ENCODE measurements around the gene AGAP1. TPM values are rescaled to one million over a fixed set of nuclear protein-coding genes. Genes with fewer than 3 reads are reported as not detected.

The AGAP1 gene
- total and polyA plus RNA-seq, 4 donors = 2.0 to 8.5 (median 5.4) TPM

DNA sequence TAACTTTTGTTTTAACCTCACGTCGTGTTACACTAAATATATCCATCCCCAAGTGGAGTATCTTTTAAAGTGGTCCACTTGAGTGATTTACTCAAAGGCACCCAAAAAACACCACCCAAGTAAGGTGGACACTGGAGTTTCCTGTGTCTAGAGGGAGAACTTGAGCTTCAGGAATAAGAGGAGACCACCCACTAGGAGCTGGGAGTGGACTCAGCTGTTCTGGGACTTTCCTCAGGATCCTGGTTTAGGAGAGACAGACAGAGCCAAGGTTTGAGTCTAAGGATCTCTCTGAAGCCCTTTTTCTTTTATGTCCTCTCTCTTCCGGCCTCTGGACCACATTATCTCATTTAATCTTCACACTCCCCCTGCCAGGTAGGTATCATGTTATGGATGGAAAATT, 523.6 kb downstream of the AGAP1 start:
- H3K4me1 ChIP-seq (ENCODE audit: control insufficient read depth in 4 of 4, insufficient read depth in 4 of 4, low read length in 3 of 4) = no peaks in the 10 kb centered on the region
- no peaks in the 10 kb centered on the region for H3K27me3 ChIP-seq (ENCODE audit: control insufficient read depth in 4 of 4, insufficient read depth in 4 of 4, low read length in 3 of 4)
- H3K9ac ChIP-seq (ENCODE audit: low read depth in 1 of 2, low read length in 2 of 2) = no peak overlapping the region
- H3K36me3 ChIP-seq (ENCODE audit: control insufficient read depth in 4 of 4, insufficient read depth in 3 of 4, low read depth in 1 of 4, low read length in 3 of 4) = peaks cover 0 to 2% (median 0%) of the 10 kb centered on the region in 4 donors
- H3K4me3 ChIP-seq (ENCODE audit: low read depth in 1 of 3, low read length in 3 of 3) = no peak overlapping the region
- no peaks in the 10 kb centered on the region for H3K9me3 ChIP-seq (ENCODE audit: control insufficient read depth in 4 of 4, low read length in 3 of 4)
- 93% methylated on average over 3 of the region's 3 CpGs for WGBS
- DNase-seq (ENCODE audit: low spot score) = no peak
- no peak overlapping the region for H3K27ac ChIP-seq (ENCODE audit: low read depth in 1 of 2, low read length in 2 of 2)
- TF ChIP-seq FOXA2 (IDR thresholded peaks at IDR 0.05) = no peak
- no peak for TF ChIP-seq FOXA1 (IDR thresholded peaks at IDR 0.05)
- no peak for TF ChIP-seq TAF1 (conservative IDR thresholded peaks at IDR 0.05)
- no peak for TF ChIP-seq MAX (IDR thresholded peaks at IDR 0.05)
- TF ChIP-seq GABPA (IDR thresholded peaks at IDR 0.05 in 1 of 2, conservative IDR thresholded peaks at IDR 0.05 in 1 of 2) = no peak
- no peak for TF ChIP-seq HNF4A (conservative IDR thresholded peaks at IDR 0.05)
- TF ChIP-seq JUND (IDR thresholded peaks at IDR 0.05) = no peak
- no peak for TF ChIP-seq RAD21 (IDR thresholded peaks at IDR 0.05)

DNA sequence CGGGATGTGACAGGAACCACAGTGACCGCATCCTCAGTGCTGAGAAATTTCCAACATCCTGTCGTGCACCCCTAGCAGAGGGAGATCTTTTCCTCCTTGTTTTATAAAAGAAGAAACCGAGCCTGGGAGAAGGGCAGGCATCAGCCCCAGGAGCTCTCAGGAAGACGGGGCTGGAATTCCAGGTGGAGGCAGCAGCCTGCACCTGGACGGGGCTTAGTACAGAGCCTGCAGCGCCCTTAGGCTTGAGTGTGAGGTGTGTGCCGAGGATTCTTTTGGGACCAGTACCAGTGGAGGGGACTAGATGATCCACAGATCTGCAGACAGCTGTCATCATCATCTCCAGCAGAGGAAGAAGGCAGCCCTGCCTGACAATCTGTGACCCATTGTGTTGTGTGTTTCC, 525.6 kb downstream of the AGAP1 start:
- no peaks in the 10 kb centered on the region for H3K27me3 ChIP-seq (ENCODE audit: control insufficient read depth in 4 of 4, insufficient read depth in 4 of 4, low read length in 3 of 4)
- H3K4me1 ChIP-seq (ENCODE audit: control insufficient read depth in 4 of 4, insufficient read depth in 4 of 4, low read length in 3 of 4) = no peaks in the 10 kb centered on the region
- TF ChIP-seq HNF4A (conservative IDR thresholded peaks at IDR 0.05) (no peak), TAF1 (conservative IDR thresholded peaks at IDR 0.05) (no peak), FOXA1 (IDR thresholded peaks at IDR 0.05) (no peak), GABPA (IDR thresholded peaks at IDR 0.05 in 1 of 2, conservative IDR thresholded peaks at IDR 0.05 in 1 of 2) (no peak), NR2F2 (IDR thresholded peaks at IDR 0.05) (no peak), FOXA2 (IDR thresholded peaks at IDR 0.05) (no peak), SP1 (IDR thresholded peaks at IDR 0.05) (no peak), ZBTB33 (IDR thresholded peaks at IDR 0.05) (no peak), YY1 (IDR thresholded peaks at IDR 0.05) (no peak), EGR1 (IDR thresholded peaks at IDR 0.05; ENCODE audit: low read depth in 2 of 2) (no peak), RXRA (IDR thresholded peaks at IDR 0.05) (no peak), JUND (IDR thresholded peaks at IDR 0.05) (no peak), HNF4G (IDR thresholded peaks at IDR 0.05) (no peak)
- TF ChIP-seq, protein P1, sequence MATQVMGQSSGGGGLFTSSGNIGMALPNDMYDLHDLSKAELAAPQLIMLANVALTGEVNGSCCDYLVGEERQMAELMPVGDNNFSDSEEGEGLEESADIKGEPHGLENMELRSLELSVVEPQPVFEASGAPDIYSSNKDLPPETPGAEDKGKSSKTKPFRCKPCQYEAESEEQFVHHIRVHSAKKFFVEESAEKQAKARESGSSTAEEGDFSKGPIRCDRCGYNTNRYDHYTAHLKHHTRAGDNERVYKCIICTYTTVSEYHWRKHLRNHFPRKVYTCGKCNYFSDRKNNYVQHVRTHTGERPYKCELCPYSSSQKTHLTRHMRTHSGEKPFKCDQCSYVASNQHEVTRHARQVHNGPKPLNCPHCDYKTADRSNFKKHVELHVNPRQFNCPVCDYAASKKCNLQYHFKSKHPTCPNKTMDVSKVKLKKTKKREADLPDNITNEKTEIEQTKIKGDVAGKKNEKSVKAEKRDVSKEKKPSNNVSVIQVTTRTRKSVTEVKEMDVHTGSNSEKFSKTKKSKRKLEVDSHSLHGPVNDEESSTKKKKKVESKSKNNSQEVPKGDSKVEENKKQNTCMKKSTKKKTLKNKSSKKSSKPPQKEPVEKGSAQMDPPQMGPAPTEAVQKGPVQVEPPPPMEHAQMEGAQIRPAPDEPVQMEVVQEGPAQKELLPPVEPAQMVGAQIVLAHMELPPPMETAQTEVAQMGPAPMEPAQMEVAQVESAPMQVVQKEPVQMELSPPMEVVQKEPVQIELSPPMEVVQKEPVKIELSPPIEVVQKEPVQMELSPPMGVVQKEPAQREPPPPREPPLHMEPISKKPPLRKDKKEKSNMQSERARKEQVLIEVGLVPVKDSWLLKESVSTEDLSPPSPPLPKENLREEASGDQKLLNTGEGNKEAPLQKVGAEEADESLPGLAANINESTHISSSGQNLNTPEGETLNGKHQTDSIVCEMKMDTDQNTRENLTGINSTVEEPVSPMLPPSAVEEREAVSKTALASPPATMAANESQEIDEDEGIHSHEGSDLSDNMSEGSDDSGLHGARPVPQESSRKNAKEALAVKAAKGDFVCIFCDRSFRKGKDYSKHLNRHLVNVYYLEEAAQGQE (IDR thresholded peaks at IDR 0.05) = no peak
- no peak for DNase-seq (ENCODE audit: low spot score)
- no peak overlapping the region for H3K9ac ChIP-seq (ENCODE audit: low read depth in 1 of 2, low read length in 2 of 2)
- no peak overlapping the region for H3K27ac ChIP-seq (ENCODE audit: low read depth in 1 of 2, low read length in 2 of 2)
- peaks cover 0 to 2% (median 0%) of the 10 kb centered on the region in 4 donors for H3K36me3 ChIP-seq (ENCODE audit: control insufficient read depth in 4 of 4, insufficient read depth in 3 of 4, low read depth in 1 of 4, low read length in 3 of 4)
- 97% methylated on average over 8 of the region's 8 CpGs for WGBS
- no peaks in the 10 kb centered on the region for H3K9me3 ChIP-seq (ENCODE audit: control insufficient read depth in 4 of 4, low read length in 3 of 4)
- no peak overlapping the region for H3K4me3 ChIP-seq (ENCODE audit: low read depth in 1 of 3, low read length in 3 of 3)

All from liver (tissue), 9 donors.